ENCODE results near the gene NECTIN1. TPM values are rescaled to one million over a fixed set of nuclear protein-coding genes. Genes with fewer than 3 reads are reported as not detected.

Gene NECTIN1
- total and polyA plus RNA-seq, 2 of the 13 experiments (the other 11 are each of a cell fraction or from before 2014, with no cell fraction given), result 3.9 to 7.3 TPM

- ChIA-PET POLR2A (no interaction called here), CTCF (ENCODE audit: low intra/inter-chr PET ratio, low total read pairs) (no interaction called here)
- ATAC-seq (no peak), DNase-seq (ENCODE audit: low spot score) (no peak), FAIRE-seq (no peak)
- Histone ChIP-seq H4K20me1 (ENCODE audit: insufficient read depth, low read length) (no peaks in the 10 kb centered on the region), H3K4me1 (ENCODE audit: insufficient read depth, low read length) (no peaks in the 10 kb centered on the region), H2AFZ (ENCODE audit: low read length) (no peak overlapping the region), H3K9ac (ENCODE audit: insufficient read depth, low read depth, low read length) (no peak overlapping the region), H3K27me3 (ENCODE audit: control insufficient read depth in 1 of 2, insufficient read depth in 2 of 2, low read length in 2 of 2) (peaks cover 1 to 16% of the 10 kb centered on the region in 2 experiments; a peak in 1 of 5 replicates), H3K4me3 (replicated peaks in 1 of 3; ENCODE audit: insufficient read depth in 1 of 3, low read depth in 2 of 3, low read length in 3 of 3) (no peak overlapping the region), H3K4me2 (ENCODE audit: low read depth, low read length) (no peak overlapping the region), H3K9me3 (ENCODE audit: low read length) (no peaks in the 10 kb centered on the region), H3K27ac (ENCODE audit: extremely low read length, insufficient read depth, low read length) (no peak overlapping the region), H3K79me2 (ENCODE audit: insufficient read depth, low read length) (no peaks in the 10 kb centered on the region), H3K36me3 (replicated peaks in 1 of 2; ENCODE audit: control insufficient read depth in 1 of 2, insufficient read depth in 2 of 2, low read length in 2 of 2) (no peaks in the 10 kb centered on the region)
- intact Hi-C loops (cut with micrococcal nuclease; ENCODE audit: unreplicated experiment), result no loop called here
- no TSS peak for BruUV-seq (replicated peaks)
- in situ Hi-C loops (cut with HindIII; ENCODE audit: extremely low pct_ligation_motif_present, low pct_unique_long_range_greater_than_20kb), result no loop called here
- WGBS (ENCODE audit: low lambda C conversion rate), result 42% methylated on average over 4 of the region's 4 CpGs
- TF ChIP-seq NAIF1 (CRISPR knock-in tag; IDR thresholded peaks at IDR 0.05; ENCODE audit: borderline replicate concordance) (no peak), ZBTB26 (CRISPR knock-in tag; IDR thresholded peaks at IDR 0.05; ENCODE audit: borderline replicate concordance) (no peak), SRY (CRISPR knock-in tag; IDR thresholded peaks at IDR 0.05) (no peak)
- TF ChIP-seq, protein P1, sequence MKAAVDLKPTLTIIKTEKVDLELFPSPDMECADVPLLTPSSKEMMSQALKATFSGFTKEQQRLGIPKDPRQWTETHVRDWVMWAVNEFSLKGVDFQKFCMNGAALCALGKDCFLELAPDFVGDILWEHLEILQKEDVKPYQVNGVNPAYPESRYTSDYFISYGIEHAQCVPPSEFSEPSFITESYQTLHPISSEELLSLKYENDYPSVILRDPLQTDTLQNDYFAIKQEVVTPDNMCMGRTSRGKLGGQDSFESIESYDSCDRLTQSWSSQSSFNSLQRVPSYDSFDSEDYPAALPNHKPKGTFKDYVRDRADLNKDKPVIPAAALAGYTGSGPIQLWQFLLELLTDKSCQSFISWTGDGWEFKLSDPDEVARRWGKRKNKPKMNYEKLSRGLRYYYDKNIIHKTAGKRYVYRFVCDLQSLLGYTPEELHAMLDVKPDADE (CRISPR knock-in tag; IDR thresholded peaks at IDR 0.05), result no peak
These were observed 36.6 kb upstream of the NECTIN1 start for GRCh38 chr11:119765628-119766027.

DNA sequence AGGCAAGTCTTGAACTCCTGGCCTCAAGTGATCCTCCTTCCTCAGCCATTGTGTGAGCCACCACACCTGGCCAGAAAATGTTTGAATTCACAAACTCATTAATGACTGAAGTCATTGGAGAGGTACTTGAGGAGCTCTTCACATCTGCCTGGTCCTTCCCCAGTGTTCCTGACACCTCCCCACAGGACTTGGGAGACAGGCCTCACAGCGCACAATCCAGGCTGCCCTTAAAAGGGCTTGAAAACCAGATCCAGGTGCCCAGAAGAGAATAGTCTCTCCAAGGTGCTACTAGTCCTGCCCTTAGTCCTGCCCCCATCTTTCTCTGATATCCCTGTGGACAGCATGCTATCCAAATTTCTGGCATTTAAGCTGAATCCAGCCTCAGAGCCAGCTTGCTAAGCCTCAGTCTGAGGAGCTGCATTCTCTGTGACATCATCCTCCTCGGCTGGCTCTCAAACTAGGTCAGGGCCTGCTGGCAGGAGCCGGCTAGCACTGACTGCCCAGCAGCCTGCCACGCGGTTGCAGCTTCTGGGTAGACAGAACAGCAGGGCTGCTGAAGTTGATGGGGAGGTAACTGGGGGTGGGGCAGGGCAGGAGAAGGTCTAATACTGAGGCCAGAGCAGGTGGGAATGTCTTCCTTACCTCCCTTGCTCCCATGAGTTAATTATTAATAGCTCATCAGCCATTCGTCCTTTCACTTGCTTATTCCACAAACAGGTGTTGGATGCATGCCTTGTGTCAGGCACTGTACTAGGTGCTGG lies 35.3 kb upstream of the NECTIN1 start:
- H3K9ac ChIP-seq (ENCODE audit: insufficient read depth, low read depth, low read length), result no peak overlapping the region
- no TSS peak for BruUV-seq (replicated peaks)
- no peaks in the 10 kb centered on the region for H3K9me3 ChIP-seq (ENCODE audit: low read length)
- no peak for ATAC-seq
- no peaks in the 10 kb centered on the region for H3K4me1 ChIP-seq (ENCODE audit: insufficient read depth, low read length)
- H3K36me3 ChIP-seq (replicated peaks in 1 of 2; ENCODE audit: control insufficient read depth in 1 of 2, insufficient read depth in 2 of 2, low read length in 2 of 2), result no peaks in the 10 kb centered on the region
- in situ Hi-C loops (cut with HindIII; ENCODE audit: extremely low pct_ligation_motif_present, low pct_unique_long_range_greater_than_20kb), result no loop called here
- 19% methylated on average over 6 of the region's 6 CpGs for WGBS (ENCODE audit: low lambda C conversion rate)
- H3K27me3 ChIP-seq (ENCODE audit: control insufficient read depth in 1 of 2, insufficient read depth in 2 of 2, low read length in 2 of 2), result peaks cover 1 to 19% of the 10 kb centered on the region in 2 experiments; a peak in 1 of 5 replicates
- ChIA-PET CTCF (ENCODE audit: low intra/inter-chr PET ratio, low total read pairs) (no interaction called here), POLR2A (no interaction called here)
- no peak for FAIRE-seq
- H3K4me3 ChIP-seq (replicated peaks in 1 of 3; ENCODE audit: insufficient read depth in 1 of 3, low read depth in 2 of 3, low read length in 3 of 3), result no peak overlapping the region
- no peak overlapping the region for H2AFZ ChIP-seq (ENCODE audit: low read length)
- no peak overlapping the region for H3K4me2 ChIP-seq (ENCODE audit: low read depth, low read length)
- no peaks in the 10 kb centered on the region for H3K79me2 ChIP-seq (ENCODE audit: insufficient read depth, low read length)
- DNase-seq (ENCODE audit: low spot score), result no peak
- H4K20me1 ChIP-seq (ENCODE audit: insufficient read depth, low read length), result no peaks in the 10 kb centered on the region; the same call in 1 of the 2 replicates
- H3K27ac ChIP-seq (ENCODE audit: extremely low read length, insufficient read depth, low read length), result no peak overlapping the region
- intact Hi-C loops (cut with micrococcal nuclease; ENCODE audit: unreplicated experiment), result no loop called here
- TF ChIP-seq, protein P2, sequence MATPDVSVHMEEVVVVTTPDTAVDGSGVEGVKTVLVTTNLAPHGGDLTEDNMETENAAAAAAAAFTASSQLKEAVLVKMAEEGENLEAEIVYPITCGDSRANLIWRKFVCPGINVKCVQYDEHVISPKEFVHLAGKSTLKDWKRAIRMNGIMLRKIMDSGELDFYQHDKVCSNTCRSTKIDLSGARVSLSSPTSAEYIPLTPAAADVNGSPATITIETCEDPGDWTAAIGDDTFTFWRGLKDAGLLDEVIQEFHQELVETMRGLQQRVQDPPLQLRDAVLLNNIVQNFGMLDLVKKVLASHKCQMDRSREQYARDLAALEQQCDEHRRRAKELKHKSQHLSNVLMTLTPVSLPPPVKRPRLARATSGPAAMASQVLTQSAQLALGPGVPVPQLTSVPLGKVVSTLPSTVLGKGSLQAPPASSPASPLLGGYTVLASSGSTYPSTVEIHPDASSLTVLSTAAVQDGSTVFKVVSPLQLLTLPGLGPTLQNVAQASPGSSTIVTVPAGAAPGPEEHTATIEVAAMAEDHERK (CRISPR knock-in tag; IDR thresholded peaks at IDR 0.05; ENCODE audit: low read depth), result no peak
- TF ChIP-seq PHB2 (IDR thresholded peaks at IDR 0.05; ENCODE audit: partially characterized antibody), result no peak
- no peak for TF ChIP-seq AGO1 (IDR thresholded peaks at IDR 0.05; ENCODE audit: low read depth, low read length, poor library complexity, severe bottlenecking)
- TF ChIP-seq KLF16 (CRISPR knock-in tag; IDR thresholded peaks at IDR 0.05), result no peak
- TF ChIP-seq TBX3 (IDR thresholded peaks at IDR 0.05; ENCODE audit: borderline replicate concordance), result no peak
- TF ChIP-seq GTF2F1 (IDR thresholded peaks at IDR 0.05; ENCODE audit: low read length), result no peak
- TF ChIP-seq ZSCAN20 (CRISPR knock-in tag; IDR thresholded peaks at IDR 0.05; ENCODE audit: borderline replicate concordance), result no peak

Data from HepG2 (cell line).